ENCODE results near the gene SEC24B. TPM values are rescaled to one million over a fixed set of nuclear protein-coding genes. Genes with fewer than 3 reads are reported as not detected.

SEC24B gene
- total and polyA plus RNA-seq, 2 donors (not counting 3 experiments of a cell fraction or from before 2014, with no cell fraction given), result 35.9 to 46.2 TPM

GRCh38 chr4:109560687-109561461, 127.3 kb downstream of the SEC24B start:
- Histone ChIP-seq H3K36me3 (ENCODE audit: control insufficient read depth in 2 of 2, extremely low read depth in 1 of 2, insufficient read depth in 2 of 2, low read length in 2 of 2) (no peaks in the 10 kb centered on the region), H3K4me1 (ENCODE audit: control insufficient read depth, extremely low read depth, insufficient read depth, low read length) (peaks cover 16% of the 10 kb centered on the region), H3K4me3 (replicated peaks in 1 of 3; ENCODE audit: insufficient read depth in 1 of 3, low read depth in 1 of 3, low read length in 3 of 3) (peak overlapping the region; percentile 73 to 93 (median 90)), H3K9me1 (replicated peaks; ENCODE audit: control insufficient read depth, extremely low read depth, insufficient read depth, low read length) (no peaks in the 10 kb centered on the region), H4K20me1 (replicated peaks; ENCODE audit: control insufficient read depth, extremely low read depth, insufficient read depth, low read length) (no peaks in the 10 kb centered on the region), H2AFZ (ENCODE audit: low read depth, low read length) (peak overlapping the region; percentile 94), H3K27ac (ENCODE audit: insufficient read depth, low read depth, low read length) (peak overlapping the region; percentile 94), H3K4me2 (ENCODE audit: insufficient read depth, low read length) (peak overlapping the region; percentile 99), H3K9me3 (replicated peaks; ENCODE audit: control insufficient read depth, insufficient read depth, low read length) (no peaks in the 10 kb centered on the region), H3K9ac (replicated peaks; ENCODE audit: extremely low read depth, insufficient read depth, low read length) (peak overlapping the region; percentile 96), H3K79me2 (ENCODE audit: control insufficient read depth, insufficient read depth, low read length) (peaks cover 17% of the 10 kb centered on the region), H3K27me3 (ENCODE audit: control insufficient read depth in 2 of 2, insufficient read depth in 2 of 2, low read length in 2 of 2) (no peaks in the 10 kb centered on the region)
- POLR2A ChIA-PET, result interaction anchor here (0.6 to 1.0 kb wide), 3 partner anchors 12 to 127 kb away, joined by 4 to 8 read pairs (median 5); no protein-coding TSS in a partner anchor
- DNase-seq (ENCODE audit: low read depth, low spot score), result peak; percentile 74
- intact Hi-C loops (cut with micrococcal nuclease) (loop anchor here (1.0 to 10.0 kb wide), 8 partner anchors 13 to 524 kb away; partner anchors contain the start of genes CASP6, CFI and SEC24B), dilution Hi-C loops (cut with MboI; ENCODE audit: extremely low pct_ligation_motif_present, low sequenced_read_pairs) (no loop called here)
- peak; percentile 83 for FAIRE-seq
- TSS peak; percentile 25 for BruUV-seq (replicated peaks)
- CTCF ChIA-PET, result interaction anchor here (0.7 to 5.0 kb wide), 10 partner anchors 12 to 244 kb away, joined by 3 to 28 read pairs (median 4); partner anchors contain the start of gene SEC24B
- TF ChIP-seq MYC (IDR thresholded peaks at IDR 0.05; ENCODE audit: low read depth, low read length), result no peak
- TF ChIP-seq FOS (IDR thresholded peaks at IDR 0.05; ENCODE audit: borderline replicate concordance, insufficient read depth, low read length), result peak; percentile 63
- no peak for TF ChIP-seq MAX (IDR thresholded peaks at IDR 0.05; ENCODE audit: insufficient read depth, insufficient read length)
- TF ChIP-seq POLR2AphosphoS5 (IDR thresholded peaks at IDR 0.05; ENCODE audit: insufficient read depth, low read depth, low read length), result no peak
- no peak for TF ChIP-seq POLR2A (IDR thresholded peaks at IDR 0.05; ENCODE audit: low read depth, low read length)
- no peak for TF ChIP-seq CTCF (IDR thresholded peaks at IDR 0.05; ENCODE audit: extremely low read depth in 1 of 2, insufficient read depth in 1 of 2, low read depth in 1 of 2, low read length in 2 of 2)
